ENCODE results near the gene FHIT. TPM values are rescaled to one million over a fixed set of nuclear protein-coding genes. Genes with fewer than 3 reads are reported as not detected.

The FHIT gene
- total RNA-seq, 2 donors from 2014 or later: 6.8 to 12.3 TPM

DNA sequence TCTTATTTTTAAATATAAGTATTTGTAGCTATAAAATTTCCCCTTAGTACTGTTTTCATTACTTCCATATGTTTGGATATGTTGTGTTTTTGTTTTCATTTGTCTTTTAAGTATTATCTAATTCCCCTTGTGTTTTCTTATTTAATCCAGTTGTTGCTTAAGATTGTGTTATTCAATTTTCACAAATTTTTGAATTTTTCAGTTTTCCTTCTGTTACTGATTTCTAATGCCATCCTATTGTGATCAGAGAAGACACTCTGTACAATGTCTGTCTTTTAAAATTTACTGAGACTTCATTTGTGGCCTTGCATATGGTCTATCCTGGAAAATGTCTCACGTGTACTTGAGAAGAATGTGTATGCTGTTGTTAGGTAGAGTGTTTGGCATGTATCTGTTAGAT, 1405.9 kb downstream of the FHIT start:
- TF ChIP-seq, protein P1, sequence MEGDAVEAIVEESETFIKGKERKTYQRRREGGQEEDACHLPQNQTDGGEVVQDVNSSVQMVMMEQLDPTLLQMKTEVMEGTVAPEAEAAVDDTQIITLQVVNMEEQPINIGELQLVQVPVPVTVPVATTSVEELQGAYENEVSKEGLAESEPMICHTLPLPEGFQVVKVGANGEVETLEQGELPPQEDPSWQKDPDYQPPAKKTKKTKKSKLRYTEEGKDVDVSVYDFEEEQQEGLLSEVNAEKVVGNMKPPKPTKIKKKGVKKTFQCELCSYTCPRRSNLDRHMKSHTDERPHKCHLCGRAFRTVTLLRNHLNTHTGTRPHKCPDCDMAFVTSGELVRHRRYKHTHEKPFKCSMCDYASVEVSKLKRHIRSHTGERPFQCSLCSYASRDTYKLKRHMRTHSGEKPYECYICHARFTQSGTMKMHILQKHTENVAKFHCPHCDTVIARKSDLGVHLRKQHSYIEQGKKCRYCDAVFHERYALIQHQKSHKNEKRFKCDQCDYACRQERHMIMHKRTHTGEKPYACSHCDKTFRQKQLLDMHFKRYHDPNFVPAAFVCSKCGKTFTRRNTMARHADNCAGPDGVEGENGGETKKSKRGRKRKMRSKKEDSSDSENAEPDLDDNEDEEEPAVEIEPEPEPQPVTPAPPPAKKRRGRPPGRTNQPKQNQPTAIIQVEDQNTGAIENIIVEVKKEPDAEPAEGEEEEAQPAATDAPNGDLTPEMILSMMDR (conservative IDR thresholded peaks at IDR 0.05): no peak
- no peak overlapping the region for H3K4me3 Mint-ChIP-seq
- H3K9me3 ChIP-seq (ENCODE audit: control insufficient read depth, low read length): no peaks in the 10 kb centered on the region
- H3K27me3 Mint-ChIP-seq (ENCODE audit: insufficient read depth): no peaks in the 10 kb centered on the region
- no peak overlapping the region for H3K9ac ChIP-seq (ENCODE audit: extremely low read depth, low read length, poor library complexity, severe bottlenecking)
- H3K27ac Mint-ChIP-seq: no peak overlapping the region
- no peak overlapping the region for H3K27ac ChIP-seq (ENCODE audit: low read depth, low read length)
- no peaks in the 10 kb centered on the region for H3K4me1 ChIP-seq (ENCODE audit: control insufficient read depth, insufficient read depth, low read length)
- H3K36me3 ChIP-seq (ENCODE audit: control insufficient read depth, insufficient read depth, low read length): no peaks in the 10 kb centered on the region
- H3K36me3 Mint-ChIP-seq (ENCODE audit: low read depth): no peaks in the 10 kb centered on the region
- no peak for DNase-seq
- H3K9me3 Mint-ChIP-seq: peaks cover 10% of the 10 kb centered on the region
- 96% methylated on average over 1 of the region's 1 CpG; no CpG with 5 or more reads in 1 of the 2 experiments for WGBS, 2 experiments (ENCODE audit: insufficient coverage in 1 of 2, insufficient read length in 1 of 2)
- no peak overlapping the region for H3K4me3 ChIP-seq (ENCODE audit: low read length)
- H3K27me3 ChIP-seq (ENCODE audit: control insufficient read depth, insufficient read depth, low read length, poor library complexity, severe bottlenecking): no peaks in the 10 kb centered on the region
- H3K4me1 Mint-ChIP-seq: no peaks in the 10 kb centered on the region

DNA sequence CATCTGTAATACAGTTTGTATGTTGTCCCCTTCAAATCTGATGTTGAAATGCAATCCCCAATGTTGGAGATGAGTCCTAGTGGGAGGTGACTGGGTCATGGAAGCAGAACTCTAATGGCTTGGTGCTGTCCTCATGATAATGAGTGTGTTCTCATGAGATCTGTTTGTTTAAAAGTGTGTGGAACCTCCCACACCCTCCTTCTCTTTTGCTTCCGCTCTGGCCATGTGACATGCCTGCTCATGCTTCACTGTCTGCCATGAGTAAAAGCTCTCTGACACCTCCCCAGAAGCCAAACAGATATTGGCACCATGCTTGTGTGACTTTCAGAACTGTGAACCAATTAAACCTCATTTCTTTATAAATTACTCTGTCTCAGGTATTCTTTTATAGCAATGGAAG, 1407.4 kb downstream of the FHIT start:
- no peaks in the 10 kb centered on the region for H3K27me3 ChIP-seq (ENCODE audit: control insufficient read depth, insufficient read depth, low read length, poor library complexity, severe bottlenecking)
- no peaks in the 10 kb centered on the region for H3K36me3 ChIP-seq (ENCODE audit: control insufficient read depth, insufficient read depth, low read length)
- TF ChIP-seq, protein P1 (conservative IDR thresholded peaks at IDR 0.05): no peak
- no peak overlapping the region for H3K27ac ChIP-seq (ENCODE audit: low read depth, low read length)
- no peaks in the 10 kb centered on the region for H3K4me1 ChIP-seq (ENCODE audit: control insufficient read depth, insufficient read depth, low read length)
- Mint-ChIP-seq H3K27ac (no peak overlapping the region), H3K4me3 (no peak overlapping the region), H3K36me3 (ENCODE audit: low read depth) (no peaks in the 10 kb centered on the region), H3K27me3 (ENCODE audit: insufficient read depth) (no peaks in the 10 kb centered on the region), H3K4me1 (no peaks in the 10 kb centered on the region), H3K9me3 (peaks cover 10% of the 10 kb centered on the region)
- no peak overlapping the region for H3K4me3 ChIP-seq (ENCODE audit: low read length)
- H3K9me3 ChIP-seq (ENCODE audit: control insufficient read depth, low read length): no peaks in the 10 kb centered on the region
- 90 to 100% methylated on average over 1 of the region's 1 CpG for WGBS, 2 experiments (ENCODE audit: insufficient coverage in 1 of 2, insufficient read length in 1 of 2)
- no peak for DNase-seq
- no peak overlapping the region for H3K9ac ChIP-seq (ENCODE audit: extremely low read depth, low read length, poor library complexity, severe bottlenecking)

DNA sequence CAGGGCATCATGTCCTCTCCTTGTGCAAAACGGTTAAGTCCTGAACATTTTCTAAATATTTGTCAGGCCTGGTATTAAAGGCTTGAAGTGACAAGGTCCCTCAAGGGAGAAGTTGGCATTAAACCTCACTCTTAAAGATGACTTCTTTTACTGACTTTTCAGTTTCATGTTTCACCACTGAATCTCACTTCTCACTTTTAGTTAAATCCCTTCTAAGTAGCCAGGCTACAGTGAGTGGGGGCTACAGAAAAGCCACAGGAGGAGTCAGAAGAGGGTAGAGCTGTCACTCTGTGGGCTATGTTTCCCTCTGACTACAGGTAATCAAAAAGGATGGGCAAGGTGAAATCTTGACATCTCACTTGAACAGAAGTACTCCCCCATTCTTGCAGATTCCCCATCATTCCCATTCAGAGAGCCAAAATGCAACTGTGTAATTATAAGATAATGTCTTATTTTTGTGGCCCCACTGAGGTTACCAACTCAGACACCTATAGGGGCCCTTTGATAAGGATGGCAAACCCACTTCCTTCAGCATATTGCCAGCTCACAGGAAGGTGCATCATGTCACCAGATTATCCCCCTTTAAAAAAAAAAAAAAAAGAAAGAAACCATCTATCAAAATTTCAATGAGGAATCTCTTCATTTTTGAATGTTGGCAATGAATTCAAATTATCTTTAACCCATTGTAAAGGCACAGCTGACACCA, 1411.3 kb downstream of the FHIT start:
- Mint-ChIP-seq H3K9me3 (no peaks in the 10 kb centered on the region), H3K4me1 (no peaks in the 10 kb centered on the region), H3K27ac (no peak overlapping the region), H3K27me3 (ENCODE audit: insufficient read depth) (no peaks in the 10 kb centered on the region), H3K4me3 (no peak overlapping the region), H3K36me3 (ENCODE audit: low read depth) (no peaks in the 10 kb centered on the region)
- 75 to 86% methylated on average over 1 of the region's 1 CpG for whole genome bisulfite sequencing, 2 experiments (ENCODE audit: insufficient coverage in 1 of 2, insufficient read length in 1 of 2)
- Histone ChIP-seq H3K9me3 (ENCODE audit: control insufficient read depth, low read length) (no peaks in the 10 kb centered on the region), H3K27me3 (ENCODE audit: control insufficient read depth, insufficient read depth, low read length, poor library complexity, severe bottlenecking) (no peaks in the 10 kb centered on the region), H3K36me3 (ENCODE audit: control insufficient read depth, insufficient read depth, low read length) (no peaks in the 10 kb centered on the region), H3K4me1 (ENCODE audit: control insufficient read depth, insufficient read depth, low read length) (no peaks in the 10 kb centered on the region), H3K9ac (ENCODE audit: extremely low read depth, low read length, poor library complexity, severe bottlenecking) (no peak overlapping the region), H3K4me3 (ENCODE audit: low read length) (no peak overlapping the region), H3K27ac (ENCODE audit: low read depth, low read length) (no peak overlapping the region)
- no peak for DNase-seq
- TF ChIP-seq, protein P1 (conservative IDR thresholded peaks at IDR 0.05): no peak
